Mesenchymal stem cell (in vitro differentiated cells and primary cell): Measurements from ENCODE around the gene ARHGAP4.

ENCODE experiments used
- DNase-seq: peaks from one replicate; pipeline ENCODE4 v3.0.0-alpha.2; 2013
- H2AFZ ChIP-seq: one replicate; pipeline ENCODE4 v1.6.1; 2013; ENCODE audit warnings: low read depth, mild to moderate bottlenecking, control low read depth, inconsistent platforms, low read length, moderate library complexity
- H2AK5ac ChIP-seq: 2 replicates; pipeline ENCODE4 v1.6.1; 2013; ENCODE audit warnings: low read length, moderate library complexity, mild to moderate bottlenecking, inconsistent platforms; ENCODE audit not compliant: severe bottlenecking
- H2BK120ac ChIP-seq: one replicate; pipeline ENCODE4 v1.6.1; 2013; ENCODE audit warnings: low read depth, mild to moderate bottlenecking, inconsistent platforms, low read length, moderate library complexity
- H2BK12ac ChIP-seq, 2 experiments: one replicate each; pipeline ENCODE4 v1.6.1; 2013; ENCODE audit warnings: inconsistent platforms in 2 of 2, low read length in 2 of 2, mild to moderate bottlenecking in 2 of 2, moderate library complexity in 2 of 2, control low read depth in 1 of 2
- H2BK15ac ChIP-seq: one replicate; pipeline ENCODE4 v1.6.1; 2013; ENCODE audit warnings: mild to moderate bottlenecking, low read depth, inconsistent platforms; ENCODE audit not compliant: poor library complexity, severe bottlenecking
- H2BK5ac ChIP-seq: 2 replicates; pipeline ENCODE4 v1.6.1; 2013; ENCODE audit warnings: low read depth, mild to moderate bottlenecking, low read length, control low read depth, inconsistent platforms; ENCODE audit not compliant: poor library complexity, severe bottlenecking
- H3K14ac ChIP-seq, 2 experiments: one replicate each; pipeline ENCODE4 v1.6.1; 2013; ENCODE audit warnings: inconsistent platforms in 2 of 2, low read length in 2 of 2, control low read depth in 1 of 2, mild to moderate bottlenecking in 1 of 2, moderate library complexity in 1 of 2
- H3K18ac ChIP-seq, 2 experiments: one replicate each; pipeline ENCODE4 v1.6.1; 2013; ENCODE audit warnings: inconsistent platforms in 2 of 2, low read length in 2 of 2, control low read depth in 1 of 2, low read depth in 1 of 2, mild to moderate bottlenecking in 1 of 2
- H3K23ac ChIP-seq, 2 experiments: one replicate each; pipeline ENCODE4 v1.6.1; 2013; ENCODE audit warnings: inconsistent platforms in 2 of 2, low read length in 2 of 2, mild to moderate bottlenecking in 2 of 2, moderate library complexity in 2 of 2, control low read depth in 1 of 2
- H3K27ac ChIP-seq: 2 replicates; pipeline ENCODE4 v1.5.1; 2013; ENCODE audit warnings: mild to moderate bottlenecking, moderate library complexity, low read length, control low read depth, inconsistent platforms; ENCODE audit not compliant: poor library complexity, severe bottlenecking
- H3K27me3 ChIP-seq, 2 experiments: 2 replicates each; pipeline versions ENCODE4 v1.6.1 to v1.7.0; 2013; ENCODE audit warnings: low read length in 2 of 2, mild to moderate bottlenecking in 2 of 2, moderate library complexity in 2 of 2, control low read depth in 1 of 2, inconsistent platforms in 1 of 2; ENCODE audit not compliant: control insufficient read depth in 1 of 2, insufficient read depth in 1 of 2
- H3K36me3 ChIP-seq, 2 experiments: 2 replicates each; pipeline versions ENCODE4 v1.6.1 to v1.7.0; 2013; ENCODE audit warnings: low read length in 2 of 2, control low read depth in 1 of 2, inconsistent platforms in 1 of 2, low read depth in 1 of 2, mild to moderate bottlenecking in 1 of 2; ENCODE audit not compliant: insufficient read depth in 2 of 2, control insufficient read depth in 1 of 2
- H3K4ac ChIP-seq, 2 experiments: one replicate each; pipeline ENCODE4 v1.6.1; 2013; ENCODE audit warnings: inconsistent platforms in 2 of 2, low read length in 2 of 2, mild to moderate bottlenecking in 2 of 2, moderate library complexity in 2 of 2, control low read depth in 1 of 2, low read depth in 1 of 2
- H3K4me1 ChIP-seq: 2 replicates; pipeline ENCODE4 v1.6.1; 2013; ENCODE audit warnings: low read depth, low read length, control low read depth; ENCODE audit not compliant: control insufficient read depth, insufficient read depth
- H3K4me2 ChIP-seq: 2 replicates; pipeline ENCODE4 v1.6.1; 2013; ENCODE audit warnings: low read length, mild to moderate bottlenecking, inconsistent platforms; ENCODE audit not compliant: poor library complexity, severe bottlenecking
- H3K4me3 ChIP-seq, 2 experiments: 2 replicates each; pipeline versions ENCODE4 v1.5.1 to v1.7.0; 2013; ENCODE audit warnings: low read length in 2 of 2, mild to moderate bottlenecking in 2 of 2, control low read depth in 1 of 2, low read depth in 1 of 2; ENCODE audit not compliant: insufficient read depth in 1 of 2
- H3K79me1 ChIP-seq: replicated peaks from 2 replicates; pipeline ENCODE4 v1.6.1; 2013; ENCODE audit warnings: mild to moderate bottlenecking, control low read depth, low read length, inconsistent platforms; ENCODE audit not compliant: poor library complexity, severe bottlenecking
- H3K9ac ChIP-seq: 2 replicates; pipeline ENCODE4 v1.7.0; 2013; ENCODE audit warnings: mild to moderate bottlenecking, low read length, moderate library complexity
- H3K9me3 ChIP-seq: 2 replicates; pipeline ENCODE4 v1.7.0; 2013; ENCODE audit warnings: mild to moderate bottlenecking, low read length; ENCODE audit not compliant: control insufficient read depth
- H4K8ac ChIP-seq: one replicate; pipeline ENCODE4 v1.6.1; 2013; ENCODE audit warnings: inconsistent platforms, mild to moderate bottlenecking, low read length, moderate library complexity
- H4K91ac ChIP-seq: one replicate; pipeline ENCODE4 v1.6.1; 2013; ENCODE audit warnings: mild to moderate bottlenecking, low read length, inconsistent platforms
- WGBS: methylation state at CpG from one replicate; pipeline ENCODE4 v1.1.7; 2013; ENCODE audit warnings: mixed read lengths; 5-methylcytosine and 5-hydroxymethylcytosine counted together

The ARHGAP4 gene

GRCh38 chrX:153966283-153966688 lies 40.2 kb upstream of the ARHGAP4 start:
- Histone ChIP-seq H4K91ac (no peak overlapping the region), H3K79me1 (peaks cover 5% of the 10 kb centered on the region), H3K23ac (no peak overlapping the region), H3K4ac (no peak overlapping the region), H3K36me3 (peaks cover 20 to 59% of the 10 kb centered on the region in 2 experiments), H2BK120ac (no peak overlapping the region), H3K9ac (peak overlapping the region; percentile 20), H3K27ac (no peak overlapping the region), H3K14ac (no peak overlapping the region), H3K4me1 (peaks cover 36% of the 10 kb centered on the region), H3K18ac (no peak overlapping the region), H4K8ac (no peak overlapping the region), H3K9me3 (no peaks in the 10 kb centered on the region), H3K4me2 (peak overlapping the region; percentile 39), H2AFZ (no peak overlapping the region), H2BK12ac (no peak overlapping the region), H2BK5ac (no peak overlapping the region), H2AK5ac (no peak overlapping the region), H3K27me3 (peaks cover 0 to 4% of the 10 kb centered on the region in 2 experiments), H2BK15ac (no peak overlapping the region), H3K4me3 (peak overlapping the region in 1 of 2 experiments; percentile 18)
- DNase-seq: no peak
- 78% methylated on average over 15 of the region's 15 CpGs for WGBS

- no peak overlapping the region for H2BK15ac ChIP-seq
- peaks cover 0 to 4% of the 10 kb centered on the region in 2 experiments for H3K27me3 ChIP-seq
- H3K27ac ChIP-seq: no peak overlapping the region
- no peak overlapping the region for H4K8ac ChIP-seq
- H2BK12ac ChIP-seq: no peak overlapping the region
- peaks cover 36% of the 10 kb centered on the region for H3K4me1 ChIP-seq
- no peak overlapping the region for H3K4me2 ChIP-seq
- H3K18ac ChIP-seq: no peak overlapping the region
- WGBS: 94% methylated on average over 5 of the region's 5 CpGs
- H3K9me3 ChIP-seq: no peaks in the 10 kb centered on the region
- no peak overlapping the region for H3K4me3 ChIP-seq
- H3K36me3 ChIP-seq: peaks cover 29 to 67% of the 10 kb centered on the region in 2 experiments
- no peak overlapping the region for H3K14ac ChIP-seq
- H2AFZ ChIP-seq: no peak overlapping the region
- H3K23ac ChIP-seq: no peak overlapping the region
- H2BK120ac ChIP-seq: no peak overlapping the region
- peaks cover 8% of the 10 kb centered on the region for H3K79me1 ChIP-seq
- no peak overlapping the region for H3K4ac ChIP-seq
- no peak for DNase-seq
- H2BK5ac ChIP-seq: no peak overlapping the region
- H2AK5ac ChIP-seq: no peak overlapping the region
- no peak overlapping the region for H4K91ac ChIP-seq
- H3K9ac ChIP-seq: no peak overlapping the region
Observed at GRCh38 chrX:153965406-153965805, 39.3 kb upstream of the ARHGAP4 start.

- peaks cover 13% of the 10 kb centered on the region for H3K79me1 ChIP-seq
- H3K4ac ChIP-seq: no peak overlapping the region
- no peak overlapping the region for H2BK5ac ChIP-seq
- no peak overlapping the region for H2AK5ac ChIP-seq
- no peak overlapping the region for H3K23ac ChIP-seq
- DNase-seq: no peak
- H3K18ac ChIP-seq: no peak overlapping the region
- H3K9ac ChIP-seq: no peak overlapping the region
- H2BK120ac ChIP-seq: no peak overlapping the region
- H3K27ac ChIP-seq: no peak overlapping the region
- no peak overlapping the region for H4K8ac ChIP-seq
- no peak overlapping the region for H3K4me3 ChIP-seq
- peaks cover 0 to 4% of the 10 kb centered on the region in 2 experiments for H3K27me3 ChIP-seq
- H3K4me2 ChIP-seq: no peak overlapping the region
- no peak overlapping the region for H2BK12ac ChIP-seq
- peaks cover 33% of the 10 kb centered on the region for H3K4me1 ChIP-seq
- no peak overlapping the region for H2BK15ac ChIP-seq
- no peak overlapping the region for H2AFZ ChIP-seq
- peaks cover 42 to 76% of the 10 kb centered on the region in 2 experiments for H3K36me3 ChIP-seq
- no peaks in the 10 kb centered on the region for H3K9me3 ChIP-seq
- H4K91ac ChIP-seq: no peak overlapping the region
- 94% methylated on average over 12 of the region's 14 CpGs for WGBS
- no peak overlapping the region for H3K14ac ChIP-seq
Observed at GRCh38 chrX:153964105-153964504, 38.0 kb upstream of the ARHGAP4 start.

GRCh38 chrX:153963546-153963945 lies 37.5 kb upstream of the ARHGAP4 start:
- no peak for DNase-seq
- H2AFZ ChIP-seq: no peak overlapping the region
- H3K9me3 ChIP-seq: no peaks in the 10 kb centered on the region
- peaks cover 15% of the 10 kb centered on the region for H3K79me1 ChIP-seq
- no peak overlapping the region for H4K8ac ChIP-seq
- no peak overlapping the region for H3K4ac ChIP-seq
- no peak overlapping the region for H3K18ac ChIP-seq
- no peak overlapping the region for H3K27ac ChIP-seq
- 95% methylated on average over 12 of the region's 12 CpGs for WGBS
- H2BK12ac ChIP-seq: no peak overlapping the region
- no peak overlapping the region for H2BK15ac ChIP-seq
- peaks cover 48 to 81% of the 10 kb centered on the region in 2 experiments for H3K36me3 ChIP-seq
- H3K23ac ChIP-seq: no peak overlapping the region
- no peak overlapping the region for H3K14ac ChIP-seq
- no peak overlapping the region for H2BK120ac ChIP-seq
- peaks cover 0 to 4% of the 10 kb centered on the region in 2 experiments for H3K27me3 ChIP-seq
- H2AK5ac ChIP-seq: no peak overlapping the region
- H3K4me1 ChIP-seq: peaks cover 29% of the 10 kb centered on the region
- no peak overlapping the region for H3K9ac ChIP-seq
- no peak overlapping the region for H3K4me3 ChIP-seq
- no peak overlapping the region for H4K91ac ChIP-seq
- no peak overlapping the region for H2BK5ac ChIP-seq
- H3K4me2 ChIP-seq: no peak overlapping the region
